HCT116 (cell line): Measurements from ENCODE around the gene NDUFB10. TPM values are rescaled to one million over a fixed set of nuclear protein-coding genes. Genes with fewer than 3 reads are reported as not detected.

Source experiments
- ATAC-seq: fragments of 200-7000 bp; cut with Tn5 transposase; 2 replicates; pipeline ENCODE4 v1.9.1; 2020; ENCODE audit warnings: mild to moderate bottlenecking, moderate library complexity
- BruUV-seq: library from RNA; stranded (reverse); fragments of 400-500 nt; replicated peaks from 2 replicates; lab custom pipeline; 2021; lab: Mats Ljungman, UMichigan
- CTCF ChIA-PET: fragments of 300-600 bp; sonication (Branson Sonifier 250); formaldehyde crosslinking; loops from one replicate; lab custom pipeline; 2021; ENCODE audit warnings: antibody characterized with exemption; lab: Charles Lee
- POLR2A ChIA-PET: fragments of 300-600, 350-600 bp; sonication (Branson Sonifier 250); formaldehyde crosslinking; loops from one replicate; lab custom pipeline; 2021; ENCODE audit warnings: antibody characterized with exemption; lab: Charles Lee
- RAD21 ChIA-PET, 2 experiments: fragments of 300-600 bp; sonication (Branson Sonifier 250); formaldehyde crosslinking; loops; one replicate each; lab custom pipeline; 2023; ENCODE audit warnings: low total read pairs in 2 of 2; ENCODE audit not compliant: uncharacterized antibody in 2 of 2, unreplicated experiment in 2 of 2, low non-redundant PET in 1 of 2; lab: Charles Lee
- DNase-seq: peaks from one replicate; pipeline ENCODE4 v3.0.0-alpha.2; 2010; ENCODE audit warnings: low read depth, low spot score
- H2AFZ ChIP-seq: fragments of 200-600 bp; shearing (Covaris generic), sonication (generic); 2 replicates; pipeline ENCODE4 v1.6.1; 2017; ENCODE audit warnings: low read depth, mixed run types, mixed read lengths, antibody characterized with exemption, low read length; ENCODE audit not compliant: poor library complexity, severe bottlenecking
- H3K27ac ChIP-seq: 2 replicates; pipeline ENCODE4 v1.5.1; 2012; ENCODE audit warnings: low read depth, low read length
- H3K27me3 ChIP-seq: fragments of 200-600 bp; sonication (generic); 2 replicates; pipeline ENCODE4 v1.6.1; 2016; ENCODE audit warnings: mixed run types, low read length, mixed read lengths; ENCODE audit not compliant: insufficient read depth
- H3K36me3 ChIP-seq, 2 experiments: fragments of 200-500 bp in 1 of 2; fragments of 200-600 bp in 1 of 2; sonication (Bioruptor generic) in 1 of 2; sonication (generic) in 1 of 2; 2 replicates each; pipeline versions ENCODE4 v1.5.1 to v1.6.1; 2014 to 2016; ENCODE audit warnings: low read length in 2 of 2, inconsistent platforms in 1 of 2, mixed read lengths in 1 of 2, mixed run types in 1 of 2; ENCODE audit not compliant: insufficient read depth in 2 of 2, control insufficient read depth in 1 of 2
- H3K4me1 ChIP-seq, 2 experiments: fragments of 200-600 bp in 1 of 2; sonication (generic) in 1 of 2; 2 replicates each; pipeline versions ENCODE4 v1.5.1 to v1.6.1; 2012 to 2017; ENCODE audit warnings: low read length in 2 of 2, inconsistent platforms in 1 of 2, mild to moderate bottlenecking in 1 of 2, mixed read lengths in 1 of 2, mixed run types in 1 of 2, moderate library complexity in 1 of 2; ENCODE audit not compliant: insufficient read depth in 2 of 2, control insufficient read depth in 1 of 2
- H3K4me2 ChIP-seq: fragments of 200-600 bp; sonication (generic); 2 replicates; pipeline ENCODE4 v1.6.1; 2017; ENCODE audit warnings: mixed run types, low read length, mixed read lengths
- H3K4me3 ChIP-seq, 2 experiments: fragments of 200-600 bp in 1 of 2; sonication (generic) in 1 of 2; replicated peaks in 1 of 2; 2 replicates each; pipeline ENCODE4 v1.5.1; 2011 to 2016; ENCODE audit warnings: low read length in 2 of 2, control low read depth in 1 of 2, low read depth in 1 of 2, mild to moderate bottlenecking in 1 of 2, mixed read lengths in 1 of 2, mixed run types in 1 of 2
- H3K79me2 ChIP-seq: fragments of 200-600 bp; sonication (generic); 2 replicates; pipeline ENCODE4 v1.6.1; 2017; ENCODE audit warnings: mild to moderate bottlenecking, mixed run types, low read length, moderate library complexity, mixed read lengths; ENCODE audit not compliant: insufficient read depth
- H3K9ac ChIP-seq: fragments of 200-600 bp; sonication (generic); 2 replicates; pipeline ENCODE4 v1.6.1; 2016; ENCODE audit warnings: low read length, mixed read lengths
- H3K9me2 ChIP-seq: fragments of 200-600 bp; sonication (generic), shearing (Covaris generic); 2 replicates; pipeline ENCODE4 v1.6.1; 2017; ENCODE audit warnings: mixed run types, mild to moderate bottlenecking, moderate library complexity; ENCODE audit not compliant: insufficient read depth
- H3K9me3 ChIP-seq, 2 experiments: fragments of 200-500 bp in 1 of 2; fragments of 200-600 bp in 1 of 2; sonication (Bioruptor generic) in 1 of 2; sonication (generic) in 1 of 2; 2 replicates each; pipeline ENCODE4 v1.6.1; 2014 to 2017; ENCODE audit warnings: low read length in 2 of 2, mixed read lengths in 2 of 2, inconsistent platforms in 1 of 2, low read depth in 1 of 2, mild to moderate bottlenecking in 1 of 2, mixed run types in 1 of 2, moderate library complexity in 1 of 2; ENCODE audit not compliant: control insufficient read depth in 1 of 2, insufficient read depth in 1 of 2
- H4K20me1 ChIP-seq: fragments of 200-600 bp; sonication (generic), shearing (Covaris generic); 2 replicates; pipeline ENCODE4 v1.6.1; 2017; ENCODE audit warnings: mixed run types, mild to moderate bottlenecking, moderate library complexity; ENCODE audit not compliant: insufficient read depth
- CBX3 ChIP-seq: IDR thresholded peaks from 2 replicates; pipeline ENCODE4 v1.6.1; 2012; ENCODE audit warnings: low read depth
- CEBPB ChIP-seq: IDR thresholded peaks from 2 replicates; pipeline ENCODE4 v1.6.1; 2012; ENCODE audit warnings: low read depth
- EGR1 ChIP-seq: IDR thresholded peaks from 2 replicates; pipeline ENCODE4 v1.6.1; 2012; ENCODE audit warnings: low read depth
- EZH2phosphoT487 ChIP-seq: fragments of 200-600 bp; IDR thresholded peaks from 2 replicates; pipeline ENCODE4 v1.6.1; 2018; ENCODE audit warnings: antibody characterized with exemption, borderline replicate concordance
- JUND ChIP-seq: IDR thresholded peaks from 2 replicates; pipeline ENCODE4 v1.6.1; 2012
- POLR2A ChIP-seq: IDR thresholded peaks from 2 replicates; pipeline ENCODE4 v1.7.0; 2011; ENCODE audit warnings: borderline replicate concordance; ENCODE audit not compliant: insufficient read depth, insufficient read length; ENCODE audit errors: extremely low read depth
- POLR2AphosphoS5 ChIP-seq: IDR thresholded peaks from 2 replicates; pipeline ENCODE4 v1.6.1; 2011; ENCODE audit warnings: mild to moderate bottlenecking, low read depth, low read length, moderate library complexity
- RAD21 ChIP-seq: IDR thresholded peaks from 2 replicates; pipeline ENCODE4 v1.6.1; 2012; ENCODE audit warnings: low read depth, mild to moderate bottlenecking
- SIN3A ChIP-seq: IDR thresholded peaks from 2 replicates; pipeline ENCODE4 v1.6.1; 2012; ENCODE audit warnings: low read depth
- SRF ChIP-seq: IDR thresholded peaks from 2 replicates; pipeline ENCODE4 v1.6.1; 2012; ENCODE audit warnings: low read depth
- TCF7L2 ChIP-seq: IDR thresholded peaks from 2 replicates; pipeline ENCODE4 v1.7.0; 2011; ENCODE audit warnings: borderline replicate concordance, inconsistent platforms; ENCODE audit not compliant: insufficient read depth, insufficient read length; ENCODE audit errors: extremely low read depth
- YY1 ChIP-seq: IDR thresholded peaks from 2 replicates; pipeline ENCODE4 v1.6.1; 2011; ENCODE audit warnings: low read length, low read depth, moderate library complexity, mild to moderate bottlenecking; ENCODE audit not compliant: insufficient replicate concordance; ENCODE audit errors: extremely low read depth
- ZFX ChIP-seq: fragments of 450-650 bp; IDR thresholded peaks from 2 replicates; pipeline ENCODE4 v1.6.1; 2017
- ZNF274 ChIP-seq: fragments of 200-500 bp; sonication (Bioruptor generic); IDR thresholded peaks from 2 replicates; pipeline ENCODE4 v1.6.1; 2014; ENCODE audit warnings: mild to moderate bottlenecking, low read depth, low read length, inconsistent platforms
- intact Hi-C: fragments of 100-400 bp; cut with micrococcal nuclease; formaldehyde crosslinking; loops from 2 replicates; pipeline ENCODE4 v1.10.0; 2022
- total RNA-seq: library from RNA; stranded (reverse); gene quantifications from one replicate; pipeline ENCODE4 v1.2.1, GENCODE V29; 2021; ENCODE audit not compliant: unreplicated experiment
- TF ChIP-seq, protein P1 (sequence below), 3 experiments: fragments of 200-600 bp in 1 of 3; sonication (generic) in 1 of 3; IDR thresholded peaks in 2 of 3; conservative IDR thresholded peaks in 1 of 3; 2 replicates each; pipeline ENCODE4 v1.5.1; 2012 to 2017; ENCODE audit warnings: low read depth in 2 of 3, low read length in 2 of 3, antibody characterized with exemption in 1 of 3, borderline replicate concordance in 1 of 3, control low read depth in 1 of 3, mild to moderate bottlenecking in 1 of 3, mixed read lengths in 1 of 3, mixed run types in 1 of 3, moderate library complexity in 1 of 3; ENCODE audit not compliant: insufficient read depth in 1 of 3
- TF ChIP-seq, protein P2 (sequence below): IDR thresholded peaks from 2 replicates; pipeline ENCODE4 v1.6.1; 2012; ENCODE audit warnings: low read depth

Gene NDUFB10
- total RNA-seq, 1 experiment from 2014 or later: 273 TPM

DNA sequence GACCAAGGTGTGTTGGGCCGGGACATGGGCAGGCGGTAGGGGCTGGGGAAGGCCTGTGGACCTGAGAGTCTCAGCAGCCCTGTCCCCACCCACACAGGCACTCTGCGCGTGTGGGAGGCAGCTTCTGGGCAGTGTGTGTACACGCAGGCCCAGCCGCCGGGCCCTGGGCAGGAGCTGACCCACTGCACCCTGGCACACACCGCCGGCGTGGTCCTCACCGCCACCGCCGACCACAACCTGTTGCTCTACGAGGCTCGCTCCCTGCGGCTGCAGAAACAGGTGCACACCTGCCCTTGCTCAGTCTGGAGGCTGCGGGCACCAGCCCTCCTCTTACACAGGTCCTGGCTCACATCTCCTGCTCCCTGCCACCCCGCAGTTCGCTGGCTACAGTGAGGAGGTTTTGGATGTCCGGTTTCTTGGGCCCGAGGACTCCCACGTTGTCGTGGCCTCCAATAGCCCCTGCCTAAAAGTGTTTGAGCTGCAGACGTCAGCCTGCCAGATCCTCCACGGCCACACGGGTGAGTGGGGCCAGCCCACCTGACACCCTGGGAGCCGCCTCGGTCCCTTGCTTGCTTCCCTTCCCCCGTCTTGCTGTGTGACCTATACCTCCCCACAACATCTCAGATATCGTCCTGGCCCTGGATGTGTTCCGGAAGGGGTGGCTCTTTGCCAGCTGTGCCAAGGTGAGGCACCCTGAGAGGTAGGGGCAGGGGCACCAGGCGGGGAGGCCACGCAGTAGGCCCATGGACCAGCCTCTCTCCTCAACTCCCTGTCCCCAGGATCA is 16.3 kb downstream of the NDUFB10 start:
- ChIA-PET POLR2A (interaction anchor here (12.5 kb wide), 1 partner anchor 10 kb away, joined by 104 read pairs; the partner anchor contains the start of genes RNF151 and RPS2), RAD21 (no interaction called here), CTCF (no interaction called here)
- TF ChIP-seq EGR1 (no peak), RAD21 (no peak), POLR2AphosphoS5 (no peak), POLR2A (no peak), ZNF274 (no peak), CEBPB (no peak), JUND (no peak), YY1 (no peak), TCF7L2 (no peak), ZFX (no peak), SRF (no peak), EZH2phosphoT487 (no peak), SIN3A (no peak), CBX3 (no peak)
- TF ChIP-seq, protein P1, sequence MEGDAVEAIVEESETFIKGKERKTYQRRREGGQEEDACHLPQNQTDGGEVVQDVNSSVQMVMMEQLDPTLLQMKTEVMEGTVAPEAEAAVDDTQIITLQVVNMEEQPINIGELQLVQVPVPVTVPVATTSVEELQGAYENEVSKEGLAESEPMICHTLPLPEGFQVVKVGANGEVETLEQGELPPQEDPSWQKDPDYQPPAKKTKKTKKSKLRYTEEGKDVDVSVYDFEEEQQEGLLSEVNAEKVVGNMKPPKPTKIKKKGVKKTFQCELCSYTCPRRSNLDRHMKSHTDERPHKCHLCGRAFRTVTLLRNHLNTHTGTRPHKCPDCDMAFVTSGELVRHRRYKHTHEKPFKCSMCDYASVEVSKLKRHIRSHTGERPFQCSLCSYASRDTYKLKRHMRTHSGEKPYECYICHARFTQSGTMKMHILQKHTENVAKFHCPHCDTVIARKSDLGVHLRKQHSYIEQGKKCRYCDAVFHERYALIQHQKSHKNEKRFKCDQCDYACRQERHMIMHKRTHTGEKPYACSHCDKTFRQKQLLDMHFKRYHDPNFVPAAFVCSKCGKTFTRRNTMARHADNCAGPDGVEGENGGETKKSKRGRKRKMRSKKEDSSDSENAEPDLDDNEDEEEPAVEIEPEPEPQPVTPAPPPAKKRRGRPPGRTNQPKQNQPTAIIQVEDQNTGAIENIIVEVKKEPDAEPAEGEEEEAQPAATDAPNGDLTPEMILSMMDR (IDR thresholded peaks at IDR 0.05 in 2 of 3, conservative IDR thresholded peaks at IDR 0.05 in 1 of 3; ENCODE audit: borderline replicate concordance in 1 of 3, insufficient read depth in 1 of 3, low read depth in 2 of 3, low read length in 2 of 3): no peak
- TF ChIP-seq, protein P2, sequence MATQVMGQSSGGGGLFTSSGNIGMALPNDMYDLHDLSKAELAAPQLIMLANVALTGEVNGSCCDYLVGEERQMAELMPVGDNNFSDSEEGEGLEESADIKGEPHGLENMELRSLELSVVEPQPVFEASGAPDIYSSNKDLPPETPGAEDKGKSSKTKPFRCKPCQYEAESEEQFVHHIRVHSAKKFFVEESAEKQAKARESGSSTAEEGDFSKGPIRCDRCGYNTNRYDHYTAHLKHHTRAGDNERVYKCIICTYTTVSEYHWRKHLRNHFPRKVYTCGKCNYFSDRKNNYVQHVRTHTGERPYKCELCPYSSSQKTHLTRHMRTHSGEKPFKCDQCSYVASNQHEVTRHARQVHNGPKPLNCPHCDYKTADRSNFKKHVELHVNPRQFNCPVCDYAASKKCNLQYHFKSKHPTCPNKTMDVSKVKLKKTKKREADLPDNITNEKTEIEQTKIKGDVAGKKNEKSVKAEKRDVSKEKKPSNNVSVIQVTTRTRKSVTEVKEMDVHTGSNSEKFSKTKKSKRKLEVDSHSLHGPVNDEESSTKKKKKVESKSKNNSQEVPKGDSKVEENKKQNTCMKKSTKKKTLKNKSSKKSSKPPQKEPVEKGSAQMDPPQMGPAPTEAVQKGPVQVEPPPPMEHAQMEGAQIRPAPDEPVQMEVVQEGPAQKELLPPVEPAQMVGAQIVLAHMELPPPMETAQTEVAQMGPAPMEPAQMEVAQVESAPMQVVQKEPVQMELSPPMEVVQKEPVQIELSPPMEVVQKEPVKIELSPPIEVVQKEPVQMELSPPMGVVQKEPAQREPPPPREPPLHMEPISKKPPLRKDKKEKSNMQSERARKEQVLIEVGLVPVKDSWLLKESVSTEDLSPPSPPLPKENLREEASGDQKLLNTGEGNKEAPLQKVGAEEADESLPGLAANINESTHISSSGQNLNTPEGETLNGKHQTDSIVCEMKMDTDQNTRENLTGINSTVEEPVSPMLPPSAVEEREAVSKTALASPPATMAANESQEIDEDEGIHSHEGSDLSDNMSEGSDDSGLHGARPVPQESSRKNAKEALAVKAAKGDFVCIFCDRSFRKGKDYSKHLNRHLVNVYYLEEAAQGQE: no peak
- intact Hi-C loops: no loop called here
- H3K36me3 ChIP-seq: peaks cover 0 to 41% of the 10 kb centered on the region in 2 experiments; a peak in 2 of 4 replicates
- H3K27me3 ChIP-seq: no peaks in the 10 kb centered on the region
- H2AFZ ChIP-seq: no peak overlapping the region
- no peak overlapping the region for H3K27ac ChIP-seq
- no peaks in the 10 kb centered on the region for H3K9me3 ChIP-seq
- H3K9ac ChIP-seq: no peak overlapping the region
- H3K4me3 ChIP-seq: no peak overlapping the region
- no peaks in the 10 kb centered on the region for H3K9me2 ChIP-seq
- no peaks in the 10 kb centered on the region for H4K20me1 ChIP-seq
- DNase-seq: no peak
- H3K4me1 ChIP-seq: peaks cover 21 to 48% of the 10 kb centered on the region in 2 experiments
- ATAC-seq: no peak
- no TSS peak for BruUV-seq
- H3K4me2 ChIP-seq: no peak overlapping the region
- H3K79me2 ChIP-seq: peaks cover 36% of the 10 kb centered on the region
